ENCODE results near the gene KCNMB3.

- TF ChIP-seq CTCF (IDR thresholded peaks at IDR 0.05; ENCODE audit: low read length) (no peak), EZH2 (optimal IDR thresholded peaks at IDR 0.05; ENCODE audit: low read depth, low read length) (no peak)
These were observed 27.2 kb upstream of the KCNMB3 start for GRCh38 chr3:179278151-179278550.
